ENCODE measurements around the gene PPP2CA. TPM values are rescaled to one million over a fixed set of nuclear protein-coding genes. Genes with fewer than 3 reads are reported as not detected.

PPP2CA gene
- total and polyA plus RNA-seq, 10 of the 15 experiments (the other 5 are each of a cell fraction or from before 2014, with no cell fraction given): 18.6 to 385 (median 134) TPM

DNA sequence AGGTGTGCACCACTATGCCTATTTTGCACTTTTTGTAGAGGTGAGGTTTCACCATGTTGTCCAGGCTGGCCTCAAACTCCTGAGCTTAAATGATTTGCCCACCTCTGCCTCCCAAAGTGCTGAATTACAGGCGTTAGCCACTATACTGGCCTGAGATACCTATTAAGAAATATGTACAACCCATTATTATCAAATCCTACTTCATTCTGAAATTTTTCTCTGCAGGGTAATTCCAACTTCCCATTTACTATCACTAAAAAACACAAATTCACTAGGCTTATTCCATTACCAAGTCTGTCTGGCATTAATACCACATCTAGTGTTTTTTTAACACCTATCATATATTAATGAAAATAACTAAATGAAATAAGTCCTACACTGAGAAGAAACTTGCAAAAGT is 18.2 kb downstream of the PPP2CA start (continued):
- TF ChIP-seq, protein P1, sequence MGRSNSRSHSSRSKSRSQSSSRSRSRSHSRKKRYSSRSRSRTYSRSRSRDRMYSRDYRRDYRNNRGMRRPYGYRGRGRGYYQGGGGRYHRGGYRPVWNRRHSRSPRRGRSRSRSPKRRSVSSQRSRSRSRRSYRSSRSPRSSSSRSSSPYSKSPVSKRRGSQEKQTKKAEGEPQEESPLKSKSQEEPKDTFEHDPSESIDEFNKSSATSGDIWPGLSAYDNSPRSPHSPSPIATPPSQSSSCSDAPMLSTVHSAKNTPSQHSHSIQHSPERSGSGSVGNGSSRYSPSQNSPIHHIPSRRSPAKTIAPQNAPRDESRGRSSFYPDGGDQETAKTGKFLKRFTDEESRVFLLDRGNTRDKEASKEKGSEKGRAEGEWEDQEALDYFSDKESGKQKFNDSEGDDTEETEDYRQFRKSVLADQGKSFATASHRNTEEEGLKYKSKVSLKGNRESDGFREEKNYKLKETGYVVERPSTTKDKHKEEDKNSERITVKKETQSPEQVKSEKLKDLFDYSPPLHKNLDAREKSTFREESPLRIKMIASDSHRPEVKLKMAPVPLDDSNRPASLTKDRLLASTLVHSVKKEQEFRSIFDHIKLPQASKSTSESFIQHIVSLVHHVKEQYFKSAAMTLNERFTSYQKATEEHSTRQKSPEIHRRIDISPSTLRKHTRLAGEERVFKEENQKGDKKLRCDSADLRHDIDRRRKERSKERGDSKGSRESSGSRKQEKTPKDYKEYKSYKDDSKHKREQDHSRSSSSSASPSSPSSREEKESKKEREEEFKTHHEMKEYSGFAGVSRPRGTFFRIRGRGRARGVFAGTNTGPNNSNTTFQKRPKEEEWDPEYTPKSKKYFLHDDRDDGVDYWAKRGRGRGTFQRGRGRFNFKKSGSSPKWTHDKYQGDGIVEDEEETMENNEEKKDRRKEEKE (IDR thresholded peaks at IDR 0.05): no peak
- TF ChIP-seq ZNF207 (IDR thresholded peaks at IDR 0.05; ENCODE audit: borderline replicate concordance) (no peak), KDM1A (IDR thresholded peaks at IDR 0.05; ENCODE audit: borderline replicate concordance) (no peak), POU2F2 (IDR thresholded peaks at IDR 0.05; ENCODE audit: borderline replicate concordance, low read depth, low read length) (no peak), SMARCA5 (IDR thresholded peaks at IDR 0.05) (no peak), BRCA1 (IDR thresholded peaks at IDR 0.05; ENCODE audit: low read depth, low read length) (no peak), YY1 (IDR thresholded peaks at IDR 0.05; ENCODE audit: low read depth, low read length) (no peak)

DNA sequence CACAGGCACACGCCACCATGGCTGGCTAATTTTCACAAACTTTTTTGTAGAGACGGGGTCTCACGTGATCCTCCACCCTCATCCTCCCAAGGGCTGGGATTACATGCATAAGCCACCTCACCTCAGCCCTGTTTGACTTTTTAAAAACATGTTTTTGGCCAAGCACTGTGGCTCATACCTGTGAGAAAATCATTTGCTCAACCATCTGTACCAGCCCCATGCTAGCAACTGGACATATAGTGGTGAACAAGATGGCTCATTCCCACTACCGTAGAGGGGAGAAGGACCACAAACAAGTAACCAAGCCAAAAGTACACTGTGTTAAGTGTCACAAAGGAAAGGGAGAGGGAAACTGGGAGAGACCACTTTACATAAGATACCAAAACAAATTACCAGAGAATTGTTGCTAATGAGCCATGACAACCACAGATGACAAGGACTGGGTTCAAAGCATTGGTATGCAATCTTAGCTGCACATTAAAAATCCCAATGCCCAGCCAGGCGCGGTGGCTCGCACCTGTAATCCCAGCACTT is 19.2 kb downstream of the PPP2CA start:
- Histone ChIP-seq H3K4me1 (ENCODE audit: control insufficient read depth, insufficient read depth, low read length) (no peaks in the 10 kb centered on the region), H3K27me3 (replicated peaks in 1 of 2; ENCODE audit: control insufficient read depth in 2 of 2, insufficient read depth in 2 of 2, low read length in 1 of 2) (no peaks in the 10 kb centered on the region), H3K9me3 (replicated peaks; ENCODE audit: control insufficient read depth, insufficient read depth, low read length) (no peaks in the 10 kb centered on the region), H3K36me3 (ENCODE audit: control insufficient read depth in 2 of 2, insufficient read depth in 2 of 2, low read length in 1 of 2) (peaks cover 4 to 23% of the 10 kb centered on the region in 2 experiments), H3K4me2 (ENCODE audit: control insufficient read depth, insufficient read depth) (no peak overlapping the region), H3K4me3 (no peak overlapping the region), H3K9ac (ENCODE audit: control insufficient read depth, insufficient read depth, low read length) (no peak overlapping the region), H3K27ac (ENCODE audit: control insufficient read depth, insufficient read depth) (no peak overlapping the region), H4K20me1 (ENCODE audit: control insufficient read depth, insufficient read depth) (peaks cover 16% of the 10 kb centered on the region; the same call in 1 of the 2 replicates), H3K79me2 (ENCODE audit: control insufficient read depth, insufficient read depth, low read length) (peaks cover 70% of the 10 kb centered on the region), H2AFZ (ENCODE audit: control insufficient read depth, low read depth, low read length) (no peak overlapping the region)
- in situ Hi-C loops (cut with MboI): no loop called here
- CTCF ChIA-PET: interaction anchor here (1.0 to 1.2 kb wide), 2 partner anchors 8 to 22 kb away, joined by 4 to 5 read pairs; no protein-coding TSS in a partner anchor
- POLR2A ChIA-PET: no interaction called here
- intact Hi-C loops (cut with micrococcal nuclease; ENCODE audit: unreplicated experiment): no loop called here
- 84% methylated on average over 7 of the region's 7 CpGs for WGBS (ENCODE audit: insufficient coverage, insufficient replicate concordance, low lambda C conversion rate, missing lambda C conversion rate)
- BruUV-seq (replicated peaks): no TSS peak
- RAD21 ChIA-PET (ENCODE audit: unreplicated experiment): interaction anchor here (0.8 kb wide), 1 partner anchor 22 kb away, joined by 3 read pairs; no protein-coding TSS in a partner anchor
- no peak for DNase-seq (ENCODE audit: low read depth, low spot score)
- ATAC-seq: no peak
- no peak for FAIRE-seq
- SMC1A ChIA-PET (ENCODE audit: uncharacterized antibody, unreplicated experiment): interaction anchor here (1.5 to 5.9 kb wide), 2 partner anchors 16 to 29 kb away, joined by 3 to 39 read pairs; no protein-coding TSS in a partner anchor
- TF ChIP-seq TBL1XR1 (IDR thresholded peaks at IDR 0.05; ENCODE audit: low read depth, low read length) (no peak), ZNF622 (IDR thresholded peaks at IDR 0.05) (no peak), NKRF (conservative IDR thresholded peaks at IDR 0.05) (no peak), CEBPB (IDR thresholded peaks at IDR 0.05; ENCODE audit: borderline replicate concordance in 1 of 2, low read depth in 2 of 2, low read length in 2 of 2) (no peak), POU2F2 (IDR thresholded peaks at IDR 0.05; ENCODE audit: borderline replicate concordance, low read depth, low read length) (no peak), ZNF207 (IDR thresholded peaks at IDR 0.05; ENCODE audit: borderline replicate concordance) (no peak), RUNX3 (IDR thresholded peaks at IDR 0.05; ENCODE audit: low read length) (no peak), SRF (IDR thresholded peaks at IDR 0.05; ENCODE audit: low read depth in 2 of 2, low read length in 2 of 2) (no peak)
- TF ChIP-seq, protein P2, sequence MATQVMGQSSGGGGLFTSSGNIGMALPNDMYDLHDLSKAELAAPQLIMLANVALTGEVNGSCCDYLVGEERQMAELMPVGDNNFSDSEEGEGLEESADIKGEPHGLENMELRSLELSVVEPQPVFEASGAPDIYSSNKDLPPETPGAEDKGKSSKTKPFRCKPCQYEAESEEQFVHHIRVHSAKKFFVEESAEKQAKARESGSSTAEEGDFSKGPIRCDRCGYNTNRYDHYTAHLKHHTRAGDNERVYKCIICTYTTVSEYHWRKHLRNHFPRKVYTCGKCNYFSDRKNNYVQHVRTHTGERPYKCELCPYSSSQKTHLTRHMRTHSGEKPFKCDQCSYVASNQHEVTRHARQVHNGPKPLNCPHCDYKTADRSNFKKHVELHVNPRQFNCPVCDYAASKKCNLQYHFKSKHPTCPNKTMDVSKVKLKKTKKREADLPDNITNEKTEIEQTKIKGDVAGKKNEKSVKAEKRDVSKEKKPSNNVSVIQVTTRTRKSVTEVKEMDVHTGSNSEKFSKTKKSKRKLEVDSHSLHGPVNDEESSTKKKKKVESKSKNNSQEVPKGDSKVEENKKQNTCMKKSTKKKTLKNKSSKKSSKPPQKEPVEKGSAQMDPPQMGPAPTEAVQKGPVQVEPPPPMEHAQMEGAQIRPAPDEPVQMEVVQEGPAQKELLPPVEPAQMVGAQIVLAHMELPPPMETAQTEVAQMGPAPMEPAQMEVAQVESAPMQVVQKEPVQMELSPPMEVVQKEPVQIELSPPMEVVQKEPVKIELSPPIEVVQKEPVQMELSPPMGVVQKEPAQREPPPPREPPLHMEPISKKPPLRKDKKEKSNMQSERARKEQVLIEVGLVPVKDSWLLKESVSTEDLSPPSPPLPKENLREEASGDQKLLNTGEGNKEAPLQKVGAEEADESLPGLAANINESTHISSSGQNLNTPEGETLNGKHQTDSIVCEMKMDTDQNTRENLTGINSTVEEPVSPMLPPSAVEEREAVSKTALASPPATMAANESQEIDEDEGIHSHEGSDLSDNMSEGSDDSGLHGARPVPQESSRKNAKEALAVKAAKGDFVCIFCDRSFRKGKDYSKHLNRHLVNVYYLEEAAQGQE (IDR thresholded peaks at IDR 0.05; ENCODE audit: low read depth, low read length): no peak

Measured in GM12878 (cell line).